Endodermal cell (in vitro differentiated cells): ENCODE data around the gene SSU72. TPM values are rescaled to one million over a fixed set of nuclear protein-coding genes. Genes with fewer than 3 reads are reported as not detected.

Source experiments
- DNase-seq: peaks from one replicate; pipeline ENCODE4 v3.0.0-alpha.2; 2017
- H3K27ac ChIP-seq: 2 replicates; pipeline ENCODE4 v1.5.1; 2013; ENCODE audit warnings: mild to moderate bottlenecking, low read depth, low read length, moderate library complexity
- H3K27me3 ChIP-seq: 2 replicates; pipeline ENCODE4 v1.6.1; 2013; ENCODE audit warnings: mild to moderate bottlenecking, low read length, moderate library complexity; ENCODE audit not compliant: insufficient read depth, control insufficient read depth, poor library complexity, severe bottlenecking
- H3K36me3 ChIP-seq: 2 replicates; pipeline ENCODE4 v1.7.0; 2013; ENCODE audit warnings: mild to moderate bottlenecking, low read length, moderate library complexity; ENCODE audit not compliant: control insufficient read depth, insufficient read depth
- H3K4me1 ChIP-seq: one replicate; pipeline ENCODE4 v1.7.0; 2013; ENCODE audit warnings: low read length; ENCODE audit not compliant: control insufficient read depth, insufficient read depth
- H3K4me3 ChIP-seq: 2 replicates; pipeline ENCODE4 v1.5.1; 2013; ENCODE audit warnings: mild to moderate bottlenecking, low read length, moderate library complexity
- H3K9ac ChIP-seq: 2 replicates; pipeline ENCODE4 v1.6.1; 2013; ENCODE audit warnings: mild to moderate bottlenecking, low read length, moderate library complexity; ENCODE audit not compliant: poor library complexity, severe bottlenecking; ENCODE audit errors: extremely low read depth
- H3K9me3 ChIP-seq: 2 replicates; pipeline ENCODE4 v1.6.1; 2013; ENCODE audit warnings: mild to moderate bottlenecking, low read length, moderate library complexity; ENCODE audit not compliant: control insufficient read depth
- H3K27ac Mint-ChIP-seq: 2 replicates; pipeline ENCODE4 v1.8.0; 2020; ENCODE audit warnings: mixed read lengths
- H3K27me3 Mint-ChIP-seq: 2 replicates; pipeline ENCODE4 v1.8.0; 2021; ENCODE audit warnings: mild to moderate bottlenecking, mixed read lengths; ENCODE audit not compliant: insufficient read depth
- H3K36me3 Mint-ChIP-seq: 2 replicates; pipeline ENCODE4 v1.8.0; 2020; ENCODE audit warnings: low read depth, mixed read lengths
- H3K4me1 Mint-ChIP-seq: 2 replicates; pipeline ENCODE4 v1.8.0; 2020; ENCODE audit warnings: mixed read lengths
- H3K4me3 Mint-ChIP-seq: 2 replicates; pipeline ENCODE4 v1.8.0; 2020; ENCODE audit warnings: mild to moderate bottlenecking, moderate library complexity, mixed read lengths
- H3K9me3 Mint-ChIP-seq: 2 replicates; pipeline ENCODE4 v1.8.0; 2020; ENCODE audit warnings: mild to moderate bottlenecking, mixed read lengths
- WGBS, 2 experiments: methylation state at CpG; one replicate each; pipeline versions ENCODE4 v1.1.5 to v1.1.7; 2013; ENCODE audit warnings: missing lambda C conversion rate in 2 of 2, mixed read lengths in 1 of 2; ENCODE audit not compliant: insufficient coverage in 1 of 2, insufficient read length in 1 of 2; 5-methylcytosine and 5-hydroxymethylcytosine counted together
- total RNA-seq, 2 donors: library from RNA; stranded (reverse); fragmentation: NEBNext Ultra II Directional in 1 of 2; extraction: Animal tissue kit (Norgen Biotek cat#: 25700) in 1 of 2; gene quantifications; 2 replicates in 1 of 2; 3 replicates in 1 of 2; pipeline ENCODE4 v1.2.1, GENCODE V29; 2021
- TF ChIP-seq, protein P1 (sequence below): fragments of 200-600 bp; sonication (generic); conservative IDR thresholded peaks from 2 replicates; pipeline ENCODE4 v1.5.0; 2021; ENCODE audit warnings: antibody characterized with exemption, mild to moderate bottlenecking

The SSU72 gene
- total RNA-seq, 2 donors from 2014 or later: 133 to 138 TPM

DNA sequence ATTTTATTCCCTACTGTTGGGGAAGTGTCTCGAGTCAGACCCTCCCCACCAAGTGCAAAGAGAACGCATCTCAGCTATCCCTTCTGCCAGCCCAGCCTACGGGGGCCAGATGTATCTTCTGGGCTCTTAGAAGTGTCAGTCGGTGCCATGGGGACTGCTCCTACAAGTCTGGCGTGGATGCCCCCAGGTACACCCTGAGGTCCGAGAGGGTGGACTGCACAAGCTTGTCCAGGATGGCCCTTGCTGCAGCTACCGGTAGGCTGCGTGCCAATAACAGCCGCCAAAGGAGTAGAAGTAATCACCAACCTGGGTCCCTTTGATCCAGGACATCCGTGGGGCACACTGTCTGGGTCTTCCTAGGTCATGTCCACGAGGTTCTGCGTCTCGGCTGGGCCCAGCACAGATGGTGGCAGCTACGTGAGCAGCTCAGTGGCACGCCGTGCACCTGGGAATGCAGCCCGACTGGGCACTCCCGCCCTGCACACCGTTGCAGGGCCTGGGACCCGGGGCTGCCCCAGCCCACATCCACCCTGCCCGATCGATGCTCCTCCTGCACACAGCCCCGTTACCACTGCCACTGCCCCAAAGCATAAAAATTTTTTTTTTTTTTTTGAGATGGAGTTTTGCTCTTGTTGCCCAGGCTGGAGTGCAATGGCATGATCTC is 8.8 kb upstream of the SSU72 start:
- peaks cover 35% of the 10 kb centered on the region for H3K27me3 ChIP-seq
- no peak for DNase-seq
- peaks cover 5% of the 10 kb centered on the region for H3K4me1 Mint-ChIP-seq
- H3K27ac ChIP-seq: no peak overlapping the region
- no peaks in the 10 kb centered on the region for H3K36me3 ChIP-seq
- H3K9me3 Mint-ChIP-seq: no peaks in the 10 kb centered on the region
- no peaks in the 10 kb centered on the region for H3K4me1 ChIP-seq
- H3K4me3 Mint-ChIP-seq: no peak overlapping the region
- no peak overlapping the region for H3K9ac ChIP-seq
- TF ChIP-seq, protein P1, sequence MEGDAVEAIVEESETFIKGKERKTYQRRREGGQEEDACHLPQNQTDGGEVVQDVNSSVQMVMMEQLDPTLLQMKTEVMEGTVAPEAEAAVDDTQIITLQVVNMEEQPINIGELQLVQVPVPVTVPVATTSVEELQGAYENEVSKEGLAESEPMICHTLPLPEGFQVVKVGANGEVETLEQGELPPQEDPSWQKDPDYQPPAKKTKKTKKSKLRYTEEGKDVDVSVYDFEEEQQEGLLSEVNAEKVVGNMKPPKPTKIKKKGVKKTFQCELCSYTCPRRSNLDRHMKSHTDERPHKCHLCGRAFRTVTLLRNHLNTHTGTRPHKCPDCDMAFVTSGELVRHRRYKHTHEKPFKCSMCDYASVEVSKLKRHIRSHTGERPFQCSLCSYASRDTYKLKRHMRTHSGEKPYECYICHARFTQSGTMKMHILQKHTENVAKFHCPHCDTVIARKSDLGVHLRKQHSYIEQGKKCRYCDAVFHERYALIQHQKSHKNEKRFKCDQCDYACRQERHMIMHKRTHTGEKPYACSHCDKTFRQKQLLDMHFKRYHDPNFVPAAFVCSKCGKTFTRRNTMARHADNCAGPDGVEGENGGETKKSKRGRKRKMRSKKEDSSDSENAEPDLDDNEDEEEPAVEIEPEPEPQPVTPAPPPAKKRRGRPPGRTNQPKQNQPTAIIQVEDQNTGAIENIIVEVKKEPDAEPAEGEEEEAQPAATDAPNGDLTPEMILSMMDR: no peak
- H3K9me3 ChIP-seq: no peaks in the 10 kb centered on the region
- H3K27ac Mint-ChIP-seq: no peak overlapping the region
- H3K36me3 Mint-ChIP-seq: no peaks in the 10 kb centered on the region
- H3K27me3 Mint-ChIP-seq: peaks cover 51% of the 10 kb centered on the region
- WGBS, 2 experiments: 84 to 88% methylated on average over 10 to 22 of the region's 23 CpGs
- no peak overlapping the region for H3K4me3 ChIP-seq

DNA sequence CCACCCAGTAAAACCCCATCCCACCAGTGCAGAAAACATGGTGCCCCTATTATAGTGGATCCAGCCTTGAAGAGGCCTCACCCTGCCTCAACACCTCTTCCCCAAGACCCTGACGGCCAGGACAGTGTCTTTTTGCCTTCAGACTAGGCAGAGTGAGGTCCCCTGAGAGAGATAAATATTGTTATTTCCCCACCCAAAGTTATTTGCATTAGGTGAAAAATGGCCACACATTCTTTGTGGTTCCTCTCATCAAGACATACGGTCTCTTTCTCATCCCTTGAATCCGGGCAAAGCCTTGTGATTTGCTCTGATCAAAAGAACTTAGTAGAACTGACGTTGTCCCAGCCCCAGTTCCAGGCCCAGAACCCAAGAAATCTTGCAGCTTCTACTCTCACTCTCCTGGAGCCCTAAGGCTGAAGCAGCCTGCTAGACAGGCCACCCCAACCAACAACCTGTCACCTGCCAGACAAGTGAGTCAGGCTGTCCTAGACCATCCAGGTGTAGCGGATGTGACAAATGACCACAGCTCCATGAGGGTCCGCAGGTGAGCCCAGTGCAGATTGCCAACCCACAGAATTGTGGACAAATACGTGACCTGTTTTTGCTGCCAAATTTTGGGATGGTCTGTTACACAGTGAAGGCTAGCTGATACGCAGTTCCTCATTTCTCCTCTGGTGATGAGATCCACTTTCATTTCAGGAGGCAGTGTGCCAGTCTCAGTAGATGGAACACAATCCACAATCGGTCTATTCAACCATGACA is 8.1 kb upstream of the SSU72 start:
- no peaks in the 10 kb centered on the region for H3K9me3 Mint-ChIP-seq
- no peak overlapping the region for H3K4me3 ChIP-seq
- peaks cover 38% of the 10 kb centered on the region for H3K27me3 ChIP-seq
- no peak overlapping the region for H3K4me3 Mint-ChIP-seq
- no peaks in the 10 kb centered on the region for H3K4me1 ChIP-seq
- H3K27me3 Mint-ChIP-seq: peaks cover 54% of the 10 kb centered on the region
- no peak overlapping the region for H3K27ac Mint-ChIP-seq
- H3K36me3 ChIP-seq: no peaks in the 10 kb centered on the region
- TF ChIP-seq, protein P1: no peak
- no peaks in the 10 kb centered on the region for H3K36me3 Mint-ChIP-seq
- no peak overlapping the region for H3K27ac ChIP-seq
- no peaks in the 10 kb centered on the region for H3K9me3 ChIP-seq
- no peak for DNase-seq
- H3K9ac ChIP-seq: no peak overlapping the region
- H3K4me1 Mint-ChIP-seq: peaks cover 5% of the 10 kb centered on the region
- WGBS, 2 experiments: 79 to 80% methylated on average over 8 to 9 of the region's 9 CpGs

DNA sequence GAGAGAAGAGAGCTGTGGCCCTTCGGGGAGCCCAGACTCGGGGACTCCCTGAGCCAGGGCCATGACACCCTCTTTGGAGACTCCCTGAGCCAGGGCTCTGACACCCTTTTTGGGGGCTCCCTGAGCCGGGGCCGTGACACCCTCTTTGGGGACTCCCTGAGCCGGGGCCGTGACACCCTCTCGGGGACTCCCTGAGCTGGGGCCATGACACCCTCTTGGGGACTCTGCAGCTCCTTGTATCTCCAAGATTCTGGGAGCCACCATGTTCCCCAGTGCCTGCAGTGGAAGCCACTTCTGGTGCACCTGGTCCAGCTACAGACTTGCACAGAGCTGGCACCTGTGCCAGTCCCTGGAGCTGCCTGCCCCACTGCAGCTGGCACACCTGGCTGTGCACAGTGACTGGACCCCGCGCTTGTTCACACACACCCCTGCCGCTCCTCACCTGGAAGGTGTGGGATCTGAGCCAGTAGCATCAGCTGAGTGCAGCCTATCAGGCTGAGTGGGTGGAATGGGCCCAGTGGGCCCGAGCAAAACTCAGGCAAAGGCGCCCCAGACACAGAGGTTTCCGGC is 3.8 kb upstream of the SSU72 start:
- TF ChIP-seq, protein P1: no peak

More for the DNA sequence above, 3.8 kb upstream of the SSU72 start:
- peaks cover 30% of the 10 kb centered on the region for H3K27me3 ChIP-seq
- no peaks in the 10 kb centered on the region for H3K4me1 ChIP-seq
- DNase-seq: no peak
- Mint-ChIP-seq H3K4me1 (peaks cover 4% of the 10 kb centered on the region), H3K27ac (no peak overlapping the region), H3K27me3 (peaks cover 37% of the 10 kb centered on the region), H3K36me3 (peaks cover 4% of the 10 kb centered on the region), H3K9me3 (no peaks in the 10 kb centered on the region), H3K4me3 (no peak overlapping the region)
- no peak overlapping the region for H3K4me3 ChIP-seq
- H3K9me3 ChIP-seq: no peaks in the 10 kb centered on the region
- H3K9ac ChIP-seq: no peak overlapping the region
- no peaks in the 10 kb centered on the region for H3K36me3 ChIP-seq
- 78 to 90% methylated on average over 8 to 13 of the region's 13 CpGs for WGBS, 2 experiments
- no peak overlapping the region for H3K27ac ChIP-seq
